Stimulated activated naive CD4-positive, alpha-beta T cell (primary cell): Measurements from ENCODE around the gene MAPK9.

ENCODE experiments used
- DNase-seq, 6 experiments: peaks; one replicate each; lab custom pipeline; 2025; lab: John Stamatoyannopoulos, UW

The MAPK9 gene

DNA sequence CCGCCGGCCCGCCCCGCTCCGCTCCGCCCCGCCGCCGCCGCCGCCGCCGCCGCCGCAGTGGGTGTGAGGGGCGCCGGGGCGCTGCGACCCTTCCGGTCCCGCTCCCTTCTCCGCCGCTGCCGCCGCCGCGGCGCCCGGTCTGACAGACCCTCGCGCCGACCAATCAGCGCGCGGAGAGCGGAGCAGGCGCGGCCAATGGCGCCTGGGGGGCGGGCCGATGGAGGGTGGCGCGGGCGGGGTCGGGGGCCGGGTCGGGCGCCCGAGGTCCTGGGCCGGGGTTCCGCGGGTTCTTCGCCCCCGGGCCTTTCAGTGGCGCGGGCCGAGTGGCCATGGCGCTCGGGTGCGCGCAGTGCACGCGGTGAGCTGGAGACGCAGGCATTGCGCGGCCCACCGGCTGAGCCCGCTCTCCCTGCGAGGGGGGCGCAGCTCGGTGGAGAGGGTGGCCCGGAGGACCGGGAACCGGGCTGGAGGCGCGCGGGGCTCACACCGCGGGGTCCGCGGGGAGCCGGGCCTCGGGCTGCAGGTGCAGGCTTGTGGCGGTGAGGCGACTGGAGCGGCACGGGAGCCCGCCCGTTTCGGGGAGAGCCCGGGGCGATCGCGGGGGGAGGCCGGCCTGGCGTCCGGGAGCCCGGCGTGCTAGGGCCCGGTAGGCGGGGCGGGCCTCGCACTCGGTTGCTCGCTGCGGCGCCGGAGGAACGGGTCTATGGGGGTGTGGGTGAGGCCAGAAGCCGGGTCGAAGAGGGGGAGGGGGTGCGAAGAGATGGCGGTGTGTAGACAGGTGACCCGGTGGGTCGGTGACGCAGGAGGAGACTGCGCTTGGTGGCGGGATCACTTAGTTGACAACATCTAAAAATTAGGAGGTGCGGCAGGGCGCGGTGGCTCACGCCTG is at the start of gene MAPK9:
Gene MAPK9 (minus strand): TSS at position 141 of the 889 bp plus-strand sequence. CDS start 11,522 bp downstream, outside the sequence.
- peak; percentile 75 to 85 (median 82) for DNase-seq

DNA sequence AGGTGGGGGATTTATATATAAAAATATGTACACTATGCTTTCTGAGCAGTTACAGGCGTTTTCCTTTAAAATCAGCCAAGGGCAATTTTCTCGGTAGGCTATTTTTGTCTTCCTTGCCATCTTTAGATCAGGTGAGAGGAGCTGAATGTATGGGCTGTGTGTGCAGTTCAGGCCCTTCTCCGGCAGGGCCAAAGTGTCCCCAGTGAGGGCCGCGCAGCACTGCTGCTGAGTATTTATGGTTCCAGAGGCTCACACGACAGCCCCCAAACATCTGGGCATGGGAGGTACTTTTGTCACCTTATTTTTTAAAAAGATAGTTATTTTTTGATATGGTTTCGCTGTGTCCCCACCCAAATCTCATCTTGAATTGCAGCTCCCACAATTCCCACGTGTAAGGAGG is 49.7 kb upstream of the MAPK9 start:
- no peak for DNase-seq

DNA sequence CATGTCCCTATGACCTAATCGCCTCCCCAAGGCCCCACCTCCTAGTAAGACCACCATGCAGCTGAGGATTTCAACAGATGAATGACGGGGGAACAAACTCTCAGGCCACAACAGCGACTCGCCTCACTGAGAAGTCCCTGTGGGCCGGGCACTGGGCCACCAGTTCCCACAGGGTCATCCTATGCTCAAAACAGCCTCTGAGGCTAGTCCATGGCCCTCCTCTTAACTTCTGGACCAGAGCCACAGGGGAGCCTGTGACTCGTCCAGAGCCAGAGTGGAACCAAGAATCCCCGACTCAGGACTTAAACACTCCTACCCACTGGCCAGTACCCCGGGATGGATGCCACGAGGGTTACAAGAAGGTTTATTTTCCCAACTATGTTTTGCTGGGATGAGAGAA is 49.0 kb upstream of the MAPK9 start:
- no peak for DNase-seq

DNA sequence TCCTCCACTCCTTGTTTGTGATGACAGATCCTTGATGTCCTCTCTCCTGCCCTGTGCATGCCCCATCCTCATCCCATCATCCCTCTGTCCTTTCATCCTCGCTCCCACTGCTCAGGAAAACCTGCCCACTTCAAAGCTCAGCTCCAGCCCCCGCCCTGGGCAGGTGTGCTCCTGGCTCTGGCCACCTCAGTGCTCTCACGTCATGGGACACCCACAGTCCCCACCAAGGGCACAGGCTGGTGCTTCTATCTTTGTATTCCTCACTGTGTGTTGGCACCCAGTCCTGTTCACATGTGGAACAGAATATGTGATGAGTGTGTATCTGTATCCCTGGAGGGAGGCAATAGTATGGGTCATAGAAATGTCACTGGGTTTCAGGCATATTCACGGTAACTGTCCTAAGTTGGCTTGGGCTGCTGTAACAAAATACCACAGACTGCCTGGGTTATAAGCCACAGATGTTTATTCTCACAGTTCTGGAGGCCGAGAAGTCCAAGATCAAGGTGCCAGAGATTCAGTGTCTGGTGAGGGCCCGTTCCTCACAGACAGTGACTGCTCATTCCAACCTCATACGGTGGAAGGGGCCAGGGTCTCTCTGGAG is 47.8 kb upstream of the MAPK9 start:
- DNase-seq: no peak

DNA sequence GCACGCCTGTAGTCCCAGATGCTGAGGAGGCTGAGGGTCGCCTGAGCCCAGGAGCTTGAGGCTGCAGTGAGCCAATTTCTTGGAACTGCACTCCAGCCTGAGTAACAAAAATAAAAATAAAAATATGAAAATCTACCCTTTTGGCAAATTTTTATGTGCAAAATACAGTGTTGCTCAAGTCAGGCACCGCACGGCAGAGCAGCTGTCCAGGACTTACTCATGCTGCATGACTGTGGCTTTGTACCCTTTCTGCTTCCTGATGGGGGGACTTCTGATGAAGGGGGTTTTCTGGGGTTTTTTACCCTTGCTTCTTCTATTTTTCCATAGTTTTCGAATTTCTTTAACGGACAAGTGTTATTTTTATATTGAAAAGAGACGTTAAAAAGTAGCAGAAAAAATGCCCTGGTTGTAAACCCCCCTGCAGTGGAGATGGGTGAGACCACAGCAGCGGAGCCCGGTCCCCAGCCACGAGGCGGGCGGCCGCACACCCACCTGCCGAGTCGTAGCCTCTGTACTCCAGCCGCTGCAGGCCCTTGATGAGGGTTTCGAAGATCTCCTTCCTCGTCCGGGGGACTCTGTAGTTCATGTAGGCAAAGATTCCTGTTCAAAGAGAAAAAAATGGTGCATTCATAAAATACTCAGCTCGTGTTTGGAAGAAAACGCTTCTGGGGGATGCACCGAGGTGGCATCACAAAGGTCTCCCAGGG is 46.3 kb upstream of the MAPK9 start:
- DNase-seq: no peak

DNA sequence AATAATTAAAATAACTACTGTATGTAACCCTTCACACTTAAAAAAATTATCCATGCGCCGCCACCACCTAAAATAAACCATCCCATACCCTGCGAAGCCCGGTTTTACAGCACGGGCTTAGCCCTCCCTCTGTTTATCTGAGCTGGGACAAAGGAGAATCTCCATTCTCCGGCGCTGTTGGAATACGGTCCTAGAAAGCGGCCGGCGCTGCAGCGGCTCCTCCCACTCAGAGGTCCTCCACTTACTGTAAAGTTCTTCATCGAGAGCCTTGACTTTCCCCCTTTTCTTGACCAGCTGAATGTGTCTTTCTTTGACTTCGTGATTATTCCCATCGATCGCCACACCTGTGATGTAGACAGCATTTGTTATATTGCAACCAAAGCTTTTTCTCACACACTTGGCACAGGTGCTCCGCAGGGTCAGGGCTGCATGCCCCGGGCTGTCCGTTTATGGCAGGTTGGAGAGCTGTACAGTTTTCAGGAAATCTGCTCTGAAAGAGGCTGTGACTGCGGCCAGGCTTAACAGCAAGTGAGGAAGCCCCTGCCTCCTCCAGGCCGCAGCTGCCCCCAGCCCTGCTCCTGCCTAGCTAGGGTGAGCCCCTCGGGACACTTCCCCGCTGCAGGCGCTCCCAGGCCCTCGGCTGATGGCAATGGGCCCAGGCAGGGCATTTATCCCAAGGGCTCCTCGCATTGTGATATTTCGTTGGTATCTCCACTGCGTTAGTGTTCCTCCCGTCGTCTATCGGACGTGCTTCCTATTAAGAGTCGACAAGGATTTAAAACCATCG is 44.5 kb upstream of the MAPK9 start:
- no peak for DNase-seq

DNA sequence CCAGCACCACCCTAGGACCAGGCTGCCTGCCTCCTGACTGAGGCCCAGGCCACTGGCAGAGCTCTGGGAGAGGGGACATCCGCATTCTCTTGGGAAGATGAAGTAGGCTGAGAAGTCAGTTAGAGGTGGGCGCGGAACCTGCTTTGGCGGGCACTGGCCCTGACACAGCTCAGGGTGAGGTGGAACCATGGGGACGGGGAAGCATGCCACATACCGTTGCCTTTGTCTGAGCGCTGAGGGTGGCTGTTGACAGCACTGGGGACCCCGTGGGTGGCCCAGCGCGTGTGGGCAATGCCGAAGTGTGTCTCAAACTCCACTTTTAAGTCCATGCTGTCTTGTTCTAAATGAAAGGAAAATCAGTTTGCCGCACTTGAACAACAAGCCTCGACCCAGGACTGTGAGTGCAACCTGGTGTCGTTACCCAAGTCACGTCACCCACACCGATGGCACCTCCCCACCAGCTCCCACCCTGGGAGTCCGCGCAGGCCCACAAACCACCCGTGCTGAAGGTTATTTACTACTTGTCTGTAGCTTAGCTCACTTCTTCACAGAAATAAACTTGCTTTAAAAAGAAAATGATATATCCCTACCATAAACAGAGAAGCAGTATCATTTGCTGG is 43.8 kb upstream of the MAPK9 start:
- no peak for DNase-seq

DNA sequence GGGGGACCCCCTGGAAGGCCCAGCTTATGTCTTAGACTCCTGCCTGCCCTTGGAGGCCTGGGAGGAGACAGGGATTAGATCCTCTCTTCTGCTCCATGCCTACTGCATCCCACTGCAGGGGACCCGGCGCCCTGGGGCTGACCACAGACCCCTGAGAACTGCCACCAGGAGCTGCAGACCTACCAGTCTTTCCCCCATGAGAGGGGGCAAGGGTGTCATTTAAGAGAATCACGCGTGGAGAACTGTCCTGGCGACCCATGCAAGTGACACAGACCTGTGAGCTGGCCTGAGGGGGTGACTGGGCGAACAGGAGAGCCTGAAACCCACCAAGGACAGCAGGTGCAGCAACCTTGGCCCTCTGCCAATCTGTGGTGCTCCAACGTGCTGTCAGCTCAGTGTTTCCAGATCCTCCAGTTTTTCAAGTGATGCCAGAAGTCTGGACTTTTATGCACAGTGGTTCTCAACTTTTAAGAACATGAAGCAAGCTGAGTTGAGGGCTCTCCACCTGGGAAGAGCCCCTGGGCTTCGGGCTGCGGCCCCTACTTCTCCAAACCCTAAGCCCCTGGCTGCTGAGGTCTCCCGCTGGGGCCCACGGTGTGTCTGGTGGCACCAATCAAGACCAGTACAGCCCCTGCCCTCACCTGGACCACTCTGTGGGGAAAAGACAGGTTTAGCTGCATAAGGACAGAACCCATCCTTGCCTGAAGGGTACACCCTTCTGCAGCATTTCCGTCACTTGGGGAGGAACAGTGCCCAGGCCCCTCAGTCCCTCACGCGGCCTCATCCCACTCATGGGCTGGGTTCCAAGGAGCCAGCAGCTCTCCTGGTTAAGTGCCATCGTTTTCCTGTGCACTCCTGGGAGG is 43.1 kb upstream of the MAPK9 start:
- DNase-seq: no peak

DNA sequence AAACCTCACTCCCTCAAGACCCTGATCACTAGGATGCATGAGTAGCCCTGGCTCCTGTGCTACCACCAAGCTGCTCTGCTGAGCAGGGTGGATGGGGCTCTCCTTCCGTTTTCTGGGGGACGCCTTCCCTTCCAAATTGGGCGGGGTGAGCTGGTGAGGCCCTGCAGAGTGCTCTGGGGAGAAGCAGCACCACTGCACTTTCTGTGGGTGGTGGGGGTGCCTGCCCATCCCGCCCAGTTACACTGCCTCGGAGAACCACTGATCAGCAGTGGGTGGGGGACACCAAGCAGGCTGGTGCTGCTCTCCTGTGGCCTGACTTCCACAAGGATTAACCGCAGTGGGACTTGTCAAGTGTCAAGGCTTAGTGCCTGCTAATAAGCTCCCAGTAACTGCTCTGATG is 42.3 kb upstream of the MAPK9 start:
- DNase-seq: no peak

DNA sequence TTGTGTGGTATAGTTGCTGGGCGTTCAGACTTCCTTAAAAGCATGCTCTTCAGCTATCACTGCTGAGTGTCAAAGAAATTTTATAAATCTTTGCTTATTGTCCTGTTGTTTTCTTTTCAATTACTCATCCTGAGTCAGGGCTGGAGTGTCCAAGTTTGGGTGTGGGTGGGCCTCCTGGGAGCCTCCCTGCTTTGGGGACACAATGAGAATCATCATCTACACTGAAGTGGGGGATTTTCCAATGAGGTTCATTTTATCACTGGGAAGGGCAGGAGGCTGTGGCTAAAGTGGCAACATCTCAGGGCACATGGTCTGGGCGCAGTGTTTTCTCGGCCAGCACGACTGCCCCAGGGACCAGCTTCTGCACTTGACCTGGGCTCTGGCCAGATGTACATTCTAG is 41.8 kb upstream of the MAPK9 start:
- DNase-seq: no peak

DNA sequence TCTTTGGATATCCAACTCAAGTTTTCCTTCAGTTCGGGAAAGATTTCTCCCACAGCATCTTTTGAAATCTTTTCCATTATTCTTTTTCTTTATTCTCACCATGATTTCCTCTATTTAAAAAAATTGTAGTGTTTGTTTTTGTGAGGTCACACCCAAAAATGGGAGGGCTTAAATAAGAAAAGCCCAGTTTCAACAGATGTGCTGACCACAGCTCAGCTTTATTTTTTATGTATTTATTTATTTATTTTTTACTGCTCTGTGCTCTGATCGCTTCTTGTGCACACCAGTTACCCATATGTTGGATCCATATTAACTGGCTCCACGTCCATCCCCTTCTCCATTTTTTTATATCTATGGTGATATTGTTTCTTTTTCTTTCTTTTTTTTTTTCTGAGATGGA is 41.0 kb upstream of the MAPK9 start:
- no peak for DNase-seq

DNA sequence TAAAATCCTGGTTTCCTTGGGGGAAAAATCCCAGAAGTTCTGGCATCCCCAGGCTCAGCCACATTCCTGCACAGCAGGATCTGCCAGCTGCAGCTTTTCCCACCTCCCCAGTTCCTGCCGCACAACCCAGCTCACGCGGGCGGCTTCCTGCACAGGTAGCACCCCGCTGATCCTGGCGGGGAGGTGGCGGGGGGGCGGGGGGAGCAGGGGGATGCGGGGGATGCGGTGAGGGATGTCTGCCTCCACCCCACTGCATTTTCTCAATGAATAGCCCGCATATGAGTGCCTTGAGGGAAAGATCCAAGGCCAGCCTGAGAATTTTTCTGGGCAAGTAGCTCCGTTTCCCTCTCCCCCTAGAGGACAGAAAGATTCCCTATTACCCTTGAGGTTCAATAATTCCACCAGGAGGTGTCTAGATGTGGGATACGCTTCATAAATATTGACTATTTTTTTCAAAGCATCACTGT is 40.2 kb upstream of the MAPK9 start:
- DNase-seq: no peak

DNA sequence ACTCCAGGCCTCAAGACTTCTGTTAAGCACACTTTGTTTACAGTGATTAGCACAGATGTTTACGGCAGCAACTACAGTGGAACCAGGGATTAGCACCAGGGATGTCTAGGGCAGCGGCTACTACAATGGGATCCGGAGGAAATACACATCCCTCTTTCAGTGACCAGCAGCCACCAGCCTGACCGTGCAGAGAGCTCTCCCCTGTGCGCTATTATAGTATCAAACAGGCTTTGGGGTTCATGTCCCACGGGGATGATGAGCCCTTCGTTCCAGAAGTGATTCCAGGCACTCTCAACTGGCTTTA is 39.7 kb upstream of the MAPK9 start:
- no peak for DNase-seq

DNA sequence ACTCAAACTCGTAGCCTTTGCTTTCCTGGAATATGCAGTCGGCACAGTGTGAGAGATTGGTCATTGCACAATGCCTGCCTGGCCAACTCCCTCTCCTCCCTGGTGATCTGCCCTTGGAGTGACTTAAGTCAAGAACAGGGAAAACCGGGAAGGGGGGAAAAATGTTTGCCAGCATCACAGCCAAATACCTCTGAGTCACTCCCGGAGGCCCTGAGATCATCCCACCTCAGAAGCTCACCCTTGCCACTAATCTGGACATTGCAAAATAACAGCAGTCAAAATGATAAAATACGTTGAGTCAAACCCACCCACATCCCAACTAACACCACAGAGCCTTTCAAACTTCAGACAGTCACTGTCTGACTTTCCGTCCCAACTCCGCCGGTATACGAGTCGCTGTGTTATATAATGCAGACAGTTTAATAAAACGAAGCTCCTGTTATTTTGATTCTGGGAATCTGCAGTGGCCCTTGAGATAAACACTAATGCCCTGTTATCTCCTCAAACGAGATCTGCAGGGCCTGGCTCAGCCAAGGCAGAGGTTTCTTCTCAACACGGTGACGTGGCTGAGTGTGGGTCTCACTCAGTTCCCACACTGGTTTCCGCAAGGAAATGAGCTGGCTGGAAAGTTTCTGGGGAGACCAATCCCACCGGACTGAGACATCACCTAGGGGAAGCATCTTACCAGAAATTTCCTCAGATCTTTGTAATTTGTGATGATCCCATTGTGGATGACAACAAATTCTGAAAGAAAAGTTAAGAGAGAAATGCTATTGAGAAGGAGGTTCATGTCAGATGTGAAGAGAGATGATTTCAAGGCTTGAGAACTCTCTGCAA is 39.1 kb upstream of the MAPK9 start:
- no peak for DNase-seq

DNA sequence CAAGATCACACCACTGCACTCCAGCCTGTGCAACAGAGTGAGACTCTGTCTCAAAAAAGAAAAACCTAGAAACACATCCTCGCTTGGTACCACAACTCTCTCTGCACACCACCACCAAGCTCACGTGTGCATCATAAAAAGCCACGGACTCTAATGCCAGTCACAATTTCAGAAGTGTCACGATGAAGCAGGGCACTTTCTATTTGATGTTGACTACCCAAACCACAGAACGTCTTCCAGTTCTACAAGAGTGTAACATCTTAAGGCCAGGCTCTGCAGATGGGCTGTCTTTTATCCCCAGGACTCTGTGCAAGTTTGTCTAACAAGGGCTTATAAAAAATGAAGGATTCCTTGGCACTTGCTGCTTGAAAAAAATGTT is 38.4 kb upstream of the MAPK9 start:
- DNase-seq: no peak

DNA sequence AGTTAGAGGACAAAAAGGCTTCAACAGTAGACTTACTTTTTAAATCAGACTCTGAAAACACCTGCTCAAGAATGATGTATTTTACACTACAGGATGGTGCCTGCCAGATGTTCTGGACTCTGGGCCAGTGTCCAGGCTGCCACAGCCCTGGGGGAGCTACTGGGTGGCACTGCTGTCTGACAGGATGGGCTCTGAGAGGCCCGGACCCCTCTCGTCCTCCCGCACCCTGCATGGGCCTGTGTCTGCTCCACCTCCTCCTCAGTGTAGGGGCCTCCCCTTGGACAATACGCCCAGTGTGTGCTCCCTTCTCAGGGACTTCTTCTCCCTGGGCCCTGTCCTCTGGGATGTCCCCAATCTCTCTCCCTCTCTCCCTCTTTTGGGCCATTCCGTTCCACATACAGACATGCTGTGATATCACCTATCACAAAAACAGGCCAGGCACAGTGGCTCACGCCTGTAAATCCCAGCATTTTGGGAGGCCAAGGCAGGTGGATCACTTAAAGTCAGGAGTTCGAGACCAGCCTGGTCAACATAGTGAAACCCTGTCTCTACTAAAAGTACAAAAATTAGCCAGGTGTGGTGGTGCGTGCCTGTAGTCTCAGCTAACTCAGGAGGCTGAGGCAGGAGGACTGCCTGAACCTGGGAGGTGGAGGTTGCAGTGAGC is 37.9 kb upstream of the MAPK9 start:
- DNase-seq: no peak

DNA sequence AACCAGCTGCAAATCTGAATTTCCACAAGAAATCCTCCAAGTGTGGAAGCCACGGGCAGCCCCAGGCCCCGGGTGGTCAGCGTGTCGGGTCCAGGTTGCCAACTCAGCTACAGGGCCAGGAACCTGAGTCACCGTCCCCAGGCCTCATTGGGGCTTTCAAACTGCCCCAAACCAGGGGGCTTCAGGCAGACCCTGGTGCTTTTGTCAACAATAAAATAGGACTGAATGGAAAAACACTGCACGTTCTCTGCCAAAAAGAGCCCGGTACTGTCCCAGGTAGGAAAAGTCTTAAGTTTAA is 37.2 kb upstream of the MAPK9 start:
- DNase-seq: no peak

DNA sequence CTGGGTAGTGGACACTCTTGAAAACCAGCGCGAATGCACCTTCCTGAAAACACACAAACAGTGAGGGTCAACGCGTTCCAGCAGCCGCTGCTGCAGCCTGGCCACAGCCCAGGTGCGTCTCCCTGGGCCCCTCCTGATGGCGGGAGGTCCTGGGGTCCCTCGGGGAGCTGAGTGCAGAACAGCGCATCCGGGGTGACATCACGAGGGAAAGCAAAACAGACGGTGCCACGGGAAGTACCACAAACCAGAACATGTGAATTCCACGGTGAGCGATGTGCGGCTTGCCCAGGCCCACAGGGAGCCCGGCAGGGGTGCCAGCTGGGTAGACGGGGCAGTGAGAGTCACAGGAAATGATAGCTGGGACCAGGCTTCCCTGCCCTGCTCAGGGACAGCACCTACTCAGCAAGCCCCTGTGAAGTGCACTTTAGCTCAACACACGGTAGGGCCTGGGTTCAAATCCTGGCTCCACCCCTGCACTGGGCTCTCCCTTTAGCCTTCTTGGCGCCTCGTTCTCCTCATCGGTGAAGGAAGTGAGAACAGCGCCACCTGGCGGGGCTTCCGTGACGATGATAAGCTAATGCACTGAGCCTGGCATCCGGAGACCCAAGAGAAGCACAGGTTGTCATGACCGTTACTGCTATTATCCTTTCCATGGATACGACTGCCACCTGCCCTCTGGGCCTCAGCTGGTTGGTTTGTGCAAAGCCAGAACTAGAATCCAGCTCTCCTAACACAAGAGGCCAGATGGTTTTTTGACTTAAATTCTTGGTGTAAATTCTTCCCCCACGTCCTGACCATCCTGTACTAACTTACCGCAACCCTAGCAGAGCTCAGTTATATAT is 36.6 kb upstream of the MAPK9 start:
- DNase-seq: peak; percentile 60 to 82 (median 72)
